Measurements from ENCODE around the gene ABHD17A. TPM values are rescaled to one million over a fixed set of nuclear protein-coding genes. Genes with fewer than 3 reads are reported as not detected.

The ABHD17A gene
- total and polyA plus RNA-seq, 10 donors: 73.4 to 107 (median 83.6) TPM

- Histone ChIP-seq H3K9me3 (no peaks in the 10 kb centered on the region), H3K4me3 (peak overlapping the region in 2 of 8 donors; percentile 7 to 31), H3K27ac (peak overlapping the region in 7 of 8 donors; percentile 22 to 99 (median 95)), H3K27me3 (replicated peaks in 1 of 7) (no peaks in the 10 kb centered on the region), H3K36me3 (peaks cover 0 to 9% (median 6%) of the 10 kb centered on the region in 6 donors), H3K4me1 (peaks cover 53 to 97% (median 82%) of the 10 kb centered on the region in 6 donors)
- 24 to 32% (median 30%) methylated on average over 14 to 27 of the region's 27 CpGs for WGBS, 5 donors
- DNase-seq: peak; percentile 95
- TF ChIP-seq POLR2AphosphoS5 (IDR thresholded peaks at IDR 0.05) (peak; percentile 57 to 84 (median 65)), POLR2A (IDR thresholded peaks at IDR 0.05) (no peak), CTCF (IDR thresholded peaks at IDR 0.05 in 8 of 11, conservative IDR thresholded peaks at IDR 0.05 in 3 of 11) (peak; percentile 82 to 99 (median 96))
- intact Hi-C loops (cut with DNase I; ENCODE audit: low total_unique reads): no loop called here
Measured at GRCh38 chr19:1853295-1854038, 31.8 kb downstream of the ABHD17A start.

DNA sequence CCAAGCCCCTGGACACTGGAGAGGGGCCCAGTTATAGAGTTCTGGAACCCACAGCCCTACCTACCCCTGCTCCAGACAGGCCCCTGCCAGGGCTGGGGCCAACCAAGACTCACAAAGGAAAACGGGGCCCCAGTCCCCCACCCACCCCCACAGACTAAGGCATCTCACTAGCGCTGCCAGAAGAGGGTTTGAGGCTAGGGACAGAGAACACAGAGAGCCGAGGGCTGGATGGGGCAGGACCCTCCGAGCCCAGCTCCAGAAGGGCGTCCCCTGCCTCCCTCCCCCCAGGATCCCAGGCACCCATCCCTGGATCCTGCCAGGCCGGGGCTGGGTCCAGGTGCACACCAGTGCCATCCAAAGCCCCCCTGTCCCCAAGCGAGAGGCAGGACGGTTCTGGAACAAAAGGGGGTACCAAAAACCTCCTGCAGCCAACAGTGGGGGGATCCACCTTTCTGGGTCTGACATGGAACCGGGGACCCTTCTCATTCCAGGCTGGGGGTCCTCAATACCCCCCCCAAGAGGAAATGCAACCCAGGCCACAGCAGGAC, 32.6 kb downstream of the ABHD17A start:
- Histone ChIP-seq H3K4me1 (peaks cover 46 to 92% (median 75%) of the 10 kb centered on the region in 6 donors), H3K27ac (peak overlapping the region in 3 of 8 donors; percentile 95 to 99 (median 97)), H3K4me3 (no peak overlapping the region), H3K36me3 (peaks cover 0 to 9% (median 6%) of the 10 kb centered on the region in 6 donors), H3K27me3 (replicated peaks in 1 of 7) (no peaks in the 10 kb centered on the region), H3K9me3 (no peaks in the 10 kb centered on the region)
- DNase-seq: peak; percentile 80
- TF ChIP-seq POLR2AphosphoS5 (IDR thresholded peaks at IDR 0.05) (no peak), POLR2A (IDR thresholded peaks at IDR 0.05) (no peak), CTCF (IDR thresholded peaks at IDR 0.05 in 8 of 11, conservative IDR thresholded peaks at IDR 0.05 in 3 of 11) (no peak)
- 54 to 70% (median 61%) methylated on average over 8 to 9 of the region's 9 CpGs for WGBS, 5 donors
- intact Hi-C loops (cut with DNase I; ENCODE audit: low total_unique reads): no loop called here

DNA sequence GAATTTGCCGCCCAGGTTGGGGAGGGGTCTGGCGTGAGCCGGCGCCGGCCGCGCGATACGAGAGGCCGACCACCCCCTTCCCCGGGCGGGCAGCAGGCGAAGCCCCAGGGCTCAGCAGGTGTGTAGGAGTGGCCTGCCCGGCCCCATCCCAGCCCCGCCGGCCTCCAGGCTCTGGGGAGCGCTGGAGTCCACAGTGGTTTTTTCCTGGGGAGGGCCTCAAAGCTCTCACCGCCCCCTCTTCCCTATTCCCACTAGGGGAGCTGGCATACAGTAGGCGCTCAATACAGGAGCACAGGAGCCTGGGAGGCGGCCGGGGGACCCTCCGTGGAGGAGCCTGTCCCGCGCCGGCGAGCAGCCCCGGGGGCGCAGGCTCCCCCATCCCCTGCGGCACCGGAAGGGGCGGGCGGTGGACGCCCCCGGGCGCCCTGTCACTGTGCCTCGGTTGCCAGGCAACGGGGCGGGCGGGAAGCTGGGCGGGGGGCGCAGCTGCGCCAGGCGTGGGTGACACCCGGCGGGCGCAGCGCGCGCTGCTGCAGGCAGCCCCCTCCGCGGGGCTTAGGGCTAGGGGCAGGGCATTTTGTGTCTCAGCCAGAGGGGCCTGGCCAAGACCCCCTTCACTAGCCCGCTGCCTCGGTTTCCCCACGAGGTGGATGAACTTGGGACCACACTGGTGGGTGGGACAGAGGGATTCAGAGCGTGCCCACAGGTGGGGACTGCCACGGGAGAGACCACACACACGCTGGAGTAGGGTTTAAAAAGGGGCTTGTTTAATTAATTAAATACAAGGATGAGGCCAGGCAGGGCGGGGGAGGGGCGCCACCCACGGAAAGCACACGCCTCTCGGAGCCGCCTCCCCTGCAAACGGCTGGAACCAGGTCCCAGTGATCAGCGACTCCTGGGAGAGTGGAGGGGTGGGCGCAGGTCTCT, 33.4 kb downstream of the ABHD17A start:
- peak; percentile 89 for DNase-seq
- H3K4me3 ChIP-seq: peak overlapping the region in 3 of 8 donors; percentile 2 to 36 (median 14)

More for the DNA sequence above, 33.4 kb downstream of the ABHD17A start:
- intact Hi-C loops (cut with DNase I; ENCODE audit: low total_unique reads): no loop called here
- H3K9me3 ChIP-seq: no peaks in the 10 kb centered on the region
- peak overlapping the region in 4 of 8 donors; percentile 31 to 99 (median 96) for H3K27ac ChIP-seq
- no peaks in the 10 kb centered on the region for H3K27me3 ChIP-seq (replicated peaks in 1 of 7)
- peaks cover 53 to 92% (median 75%) of the 10 kb centered on the region in 6 donors for H3K4me1 ChIP-seq
- no peak for TF ChIP-seq CTCF (IDR thresholded peaks at IDR 0.05 in 8 of 11, conservative IDR thresholded peaks at IDR 0.05 in 3 of 11)
- no peak for TF ChIP-seq POLR2A (IDR thresholded peaks at IDR 0.05)
- TF ChIP-seq POLR2AphosphoS5 (IDR thresholded peaks at IDR 0.05): peak in 1 of 3 donors; percentile 24
- WGBS, 5 donors: 16 to 28% (median 22%) methylated on average over 39 to 66 of the region's 66 CpGs
- peaks cover 0 to 9% (median 6%) of the 10 kb centered on the region in 6 donors for H3K36me3 ChIP-seq

All from spleen (tissue), 11 donors.